ENCODE data around the gene KCNT2. TPM values are rescaled to one million over a fixed set of nuclear protein-coding genes. Genes with fewer than 3 reads are reported as not detected.

KCNT2 gene
- total and polyA plus RNA-seq, 2 of the 8 experiments (the other 6 are each of a cell fraction or from before 2014, with no cell fraction given), result 2.3 to 10.2 TPM

- TF ChIP-seq E2F6 (IDR thresholded peaks at IDR 0.05) (no peak), TBP (IDR thresholded peaks at IDR 0.05; ENCODE audit: low read depth, low read length) (no peak), CHD2 (IDR thresholded peaks at IDR 0.05; ENCODE audit: low read length) (no peak), CHD7 (IDR thresholded peaks at IDR 0.05; ENCODE audit: insufficient replicate concordance, low read length) (no peak), JUND (IDR thresholded peaks at IDR 0.05; ENCODE audit: low read length) (no peak), GTF2F1 (IDR thresholded peaks at IDR 0.05; ENCODE audit: borderline replicate concordance, low read depth, low read length) (no peak), MAX (IDR thresholded peaks at IDR 0.05) (no peak), TAF7 (optimal IDR thresholded peaks at IDR 0.05; ENCODE audit: borderline replicate concordance, low read depth, low read length) (no peak)
These were observed 180.1 kb downstream of the KCNT2 start (continued) for GRCh38 chr1:196427976-196428734.

Measured in H1 (cell line).